HG02763 (cell line): ENCODE data around the gene SOBP.

Source experiments
- ATAC-seq: cut with Tn5 transposase; IDR thresholded peaks from one replicate; pipeline ENCODE4 v1.9.1; 2021; ENCODE audit warnings: mild to moderate bottlenecking, moderate library complexity; ENCODE audit not compliant: unreplicated experiment

Gene SOBP

DNA sequence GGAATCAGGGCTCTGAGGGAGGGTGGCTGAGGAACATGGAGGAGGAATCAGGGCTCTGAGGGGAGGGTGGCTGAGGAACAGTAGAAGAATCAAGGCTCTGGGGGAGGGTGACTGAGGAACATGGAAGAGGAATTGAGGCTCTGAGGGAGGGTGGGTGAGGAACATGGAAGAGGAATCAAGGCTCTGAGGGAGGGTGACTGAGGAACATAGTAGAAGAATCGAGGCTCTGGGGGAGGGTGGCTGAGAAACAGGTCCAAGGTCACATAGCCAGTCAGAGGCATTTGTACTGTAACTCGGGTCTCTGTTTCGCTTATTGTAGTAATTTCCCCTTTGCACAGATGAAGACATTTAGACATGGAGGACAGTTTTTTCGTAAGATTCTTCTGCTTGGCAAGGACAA, 164.8 kb downstream of the SOBP start:
- no peak for ATAC-seq

- ATAC-seq = no peak
Measured at GRCh38 chr6:107655245-107655644, 165.3 kb downstream of the SOBP start.

DNA sequence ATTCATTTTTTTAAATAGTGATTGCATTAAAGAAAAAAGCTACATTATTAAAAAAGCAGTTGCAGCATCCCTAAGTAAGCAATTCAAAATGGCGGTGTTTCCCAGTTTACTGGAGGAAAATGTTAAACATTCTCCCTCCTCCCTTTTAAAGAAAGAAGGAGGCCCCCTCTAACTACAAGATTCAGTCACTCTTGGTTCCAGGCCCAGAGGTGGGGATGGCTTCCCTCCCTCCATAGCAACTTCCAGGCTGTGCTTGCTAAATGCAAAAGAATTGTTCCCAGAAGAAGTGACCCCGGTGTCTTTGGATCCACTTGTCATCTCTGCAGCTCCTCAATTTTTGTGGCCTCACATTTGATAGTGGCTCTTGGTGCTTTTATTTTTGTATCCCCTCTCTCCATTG, 165.9 kb downstream of the SOBP start:
- ATAC-seq = no peak

DNA sequence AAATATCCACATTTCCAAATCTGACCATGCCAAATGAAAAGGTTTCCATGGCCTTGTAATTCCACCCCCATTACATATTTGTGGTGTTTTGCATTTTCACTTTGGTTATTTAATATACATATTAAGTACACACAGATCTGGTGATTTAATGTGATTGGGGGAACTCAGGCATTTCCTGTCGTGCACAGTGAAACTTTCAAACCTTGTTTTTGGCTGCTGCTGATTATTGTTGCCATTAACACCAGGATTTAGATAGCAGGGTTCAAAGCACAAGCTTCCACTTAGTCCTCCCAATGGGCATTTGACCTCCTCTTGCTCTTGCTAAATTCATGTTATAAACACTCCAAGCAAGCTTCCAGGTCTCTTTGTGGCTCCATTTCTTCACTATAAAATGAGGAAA, 166.5 kb downstream of the SOBP start:
- no peak for ATAC-seq

DNA sequence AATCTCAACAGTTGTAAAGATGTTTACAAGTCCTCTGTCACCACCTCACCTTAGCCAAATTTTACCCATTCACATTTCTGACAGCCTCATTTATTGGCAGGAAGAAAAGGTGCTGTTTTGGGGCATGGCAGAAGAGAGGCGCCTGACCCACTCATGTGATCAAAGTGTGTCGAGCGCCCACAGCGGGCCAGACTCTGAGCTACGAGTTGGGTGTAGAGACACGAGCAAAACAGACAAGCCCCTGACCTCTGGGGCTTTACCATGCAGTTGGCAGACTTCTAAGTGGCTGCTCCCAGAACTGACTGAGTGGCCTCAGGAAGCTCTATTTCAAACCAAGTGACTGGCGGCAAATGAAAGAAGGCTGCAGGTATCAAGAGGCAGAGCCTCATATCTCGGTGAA, 167.0 kb downstream of the SOBP start:
- ATAC-seq = no peak

DNA sequence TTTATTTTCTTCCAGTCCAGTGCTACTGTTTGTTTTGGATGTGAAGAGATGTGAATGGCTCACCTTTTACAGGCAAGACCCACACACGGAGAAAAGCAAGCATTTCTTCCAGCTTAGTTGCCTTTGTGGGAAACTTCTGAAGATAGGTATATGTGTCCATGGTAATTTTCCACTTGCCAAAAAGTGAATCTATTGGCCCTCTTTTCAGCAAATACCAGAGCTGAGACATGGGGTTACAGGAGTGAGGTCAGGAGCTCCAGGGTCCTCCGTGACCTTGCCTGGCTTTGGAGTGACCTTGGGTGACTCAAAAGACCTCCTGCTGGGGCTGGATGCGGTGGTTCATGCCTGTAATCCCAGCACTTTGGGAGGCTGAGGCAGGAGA, 167.4 kb downstream of the SOBP start:
- no peak for ATAC-seq

GRCh38 chr6:107657755-107658461, 168.0 kb downstream of the SOBP start:
- ATAC-seq = peak; percentile 88

GRCh38 chr6:107658920-107659865, 169.3 kb downstream of the SOBP start:
- no peak for ATAC-seq

GRCh38 chr6:107660839-107661238, 170.9 kb downstream of the SOBP start:
- no peak for ATAC-seq

DNA sequence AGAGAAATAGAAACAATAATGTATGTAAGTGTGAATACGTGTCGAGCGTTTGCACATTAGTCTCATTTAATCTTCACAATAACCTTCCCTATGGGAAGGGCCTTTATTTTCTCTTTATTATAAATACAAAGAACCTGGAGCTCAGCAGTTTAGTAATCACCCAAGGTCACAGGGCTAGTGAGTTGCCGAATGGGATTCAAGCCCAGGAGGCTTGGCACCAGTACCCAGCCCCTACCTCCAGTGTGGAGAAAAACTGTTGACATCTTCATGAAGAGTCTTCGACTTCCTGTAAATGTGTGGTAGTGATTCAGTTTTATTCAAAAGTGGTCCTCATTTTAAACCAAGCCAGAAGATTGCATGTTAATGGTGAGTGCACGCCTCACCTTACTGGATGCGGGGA, 171.4 kb downstream of the SOBP start:
- ATAC-seq = no peak

- no peak for ATAC-seq
Measured at GRCh38 chr6:107662333-107662732, 172.4 kb downstream of the SOBP start.

DNA sequence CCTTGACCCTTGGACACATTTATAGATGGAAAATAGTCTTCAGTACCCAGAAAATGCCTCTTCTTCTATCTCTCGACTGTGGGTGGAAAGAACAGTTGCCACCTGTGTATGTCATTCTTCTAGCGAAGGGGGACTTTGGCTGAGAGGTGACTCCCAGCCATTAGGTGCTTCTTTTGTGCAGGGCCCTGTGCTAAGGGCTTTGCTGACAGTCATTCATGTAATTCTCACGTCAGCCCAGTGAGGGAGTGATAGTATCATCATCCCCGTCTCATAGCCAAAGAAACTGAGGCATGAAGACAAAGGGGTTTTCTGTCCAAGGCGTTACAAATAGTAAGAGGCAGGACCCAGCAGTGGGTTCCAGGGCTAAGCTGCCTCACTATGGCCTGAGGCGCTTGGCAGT, 173.4 kb downstream of the SOBP start:
- ATAC-seq = no peak

DNA sequence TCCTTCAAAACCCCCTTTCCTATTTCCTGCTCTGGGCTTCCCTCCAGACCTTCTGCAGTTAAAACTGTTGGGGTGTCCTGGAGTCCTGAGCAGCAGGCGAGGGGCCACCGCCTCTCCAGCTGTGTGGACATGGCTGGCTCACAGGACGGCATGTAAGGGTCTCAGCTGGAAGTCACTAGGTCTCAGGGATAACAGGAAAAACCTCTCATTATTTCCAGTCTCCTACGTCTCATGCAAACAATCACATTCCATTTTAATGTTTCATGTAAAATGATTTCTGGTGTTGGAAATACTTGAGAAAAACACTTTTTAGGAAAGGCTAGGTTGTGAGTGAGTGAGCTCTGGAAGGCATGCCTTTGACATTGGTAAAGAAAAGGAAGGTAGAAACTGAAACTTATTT, 175.5 kb downstream of the SOBP start:
- no peak for ATAC-seq

DNA sequence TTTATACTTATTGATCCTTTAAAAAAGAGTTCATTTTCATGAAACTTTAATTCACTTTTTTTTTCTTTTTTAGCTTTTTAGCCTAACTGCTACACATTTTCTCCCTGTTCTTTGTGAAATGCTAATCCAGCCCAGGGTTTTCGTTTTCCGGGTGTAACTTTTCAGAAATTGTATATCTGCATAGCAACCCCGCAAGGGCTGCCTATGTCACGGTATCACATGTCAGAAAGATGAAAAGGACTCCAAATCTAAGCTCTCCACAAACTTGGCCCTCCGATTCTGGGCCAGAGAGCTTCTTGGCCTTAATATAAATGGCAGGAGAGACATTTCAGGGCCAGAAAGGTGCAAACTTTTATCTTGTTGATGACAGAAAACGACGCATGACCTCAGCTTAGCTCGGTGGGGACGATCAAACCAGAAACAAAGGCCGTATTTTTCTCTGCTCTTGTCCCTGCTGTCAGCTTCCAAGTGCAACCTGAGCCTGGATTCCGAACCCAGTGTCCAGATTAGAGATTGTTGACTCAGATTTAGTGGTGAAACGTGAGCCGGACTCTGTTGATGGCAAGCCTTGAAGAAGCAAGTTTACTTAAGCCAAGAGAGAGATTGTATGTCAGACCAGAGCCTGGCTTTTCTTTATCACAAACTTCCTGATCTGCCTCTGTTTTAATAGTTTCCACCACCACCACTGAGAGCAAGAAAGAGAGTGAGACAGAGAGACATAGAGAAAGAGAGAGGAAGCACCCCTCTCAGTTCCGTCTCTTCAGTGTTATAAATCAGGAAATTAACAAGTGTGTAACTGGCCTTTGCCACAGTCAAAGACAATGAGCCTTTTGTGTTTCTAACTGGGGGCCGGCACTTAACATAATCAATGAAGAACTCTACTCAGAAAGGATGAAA, 176.4 kb downstream of the SOBP start:
- no peak for ATAC-seq

DNA sequence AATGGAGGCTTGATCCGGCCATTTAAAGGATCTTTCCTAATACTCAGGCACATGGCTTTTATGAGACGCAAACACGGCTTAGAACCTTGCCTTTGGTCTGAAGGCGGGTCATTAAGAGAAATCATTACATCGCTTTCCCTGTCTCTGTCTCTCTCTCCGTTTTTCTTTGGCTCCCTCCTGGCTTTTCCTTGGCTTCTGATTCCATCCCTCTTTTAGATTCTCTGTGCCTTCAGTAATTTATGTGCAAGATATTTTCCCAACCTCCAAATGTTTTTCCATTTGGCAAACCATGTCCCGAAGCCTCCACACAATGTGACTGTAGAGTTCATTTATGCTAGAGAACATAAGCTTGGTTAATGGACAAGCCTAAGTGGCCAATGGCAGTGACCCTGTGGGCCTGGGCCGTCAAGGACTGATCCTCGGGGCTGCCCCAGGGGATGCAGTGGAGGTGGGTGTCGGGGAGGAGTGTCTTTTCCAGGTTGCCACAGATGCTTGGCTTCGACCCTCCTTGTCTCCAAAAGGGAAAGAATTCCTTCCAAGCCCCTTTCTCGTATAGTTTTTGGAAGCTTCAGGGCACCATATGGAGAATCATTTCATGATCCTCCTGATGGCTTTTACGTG, 177.2 kb downstream of the SOBP start:
- no peak for ATAC-seq

- no peak for ATAC-seq
Measured at GRCh38 chr6:107667790-107668189, 177.9 kb downstream of the SOBP start.

DNA sequence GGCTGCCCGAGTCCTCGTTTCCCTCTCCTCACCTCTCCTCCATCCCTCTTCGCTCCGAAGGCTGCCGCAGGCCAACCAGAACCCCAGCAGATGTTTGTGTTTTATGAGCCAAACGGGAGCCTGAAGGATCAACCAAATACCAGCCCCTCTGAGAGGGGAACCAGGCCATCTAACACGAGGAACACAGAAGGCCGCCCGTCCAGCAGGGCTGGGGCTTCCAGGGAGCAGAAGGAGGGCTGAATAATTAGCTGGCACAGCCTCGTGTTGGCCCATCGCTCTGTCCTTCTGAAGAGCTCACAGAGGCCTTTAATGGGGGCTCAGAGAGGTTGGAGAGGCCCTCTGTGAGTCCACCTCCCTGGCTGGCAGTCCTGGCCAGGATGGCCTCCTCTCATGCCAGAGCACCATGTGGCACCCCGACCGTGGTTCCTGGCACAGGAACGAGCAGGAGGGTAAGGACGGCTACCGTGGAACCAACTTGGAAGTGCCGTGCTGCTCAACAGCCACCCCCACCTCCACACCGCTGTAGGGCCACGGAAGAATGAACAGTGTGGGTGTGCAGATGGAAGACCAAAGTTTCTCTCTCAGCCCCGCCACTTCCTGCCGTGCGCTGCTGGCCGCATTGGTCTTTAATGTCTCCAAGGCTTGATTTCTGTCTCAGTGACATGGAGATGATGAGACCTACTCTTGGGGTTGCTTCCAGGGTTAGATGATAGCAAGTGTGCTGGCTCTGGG, 179.0 kb downstream of the SOBP start:
- peak; percentile 92 for ATAC-seq

GRCh38 chr6:107670792-107671199, 180.9 kb downstream of the SOBP start:
- no peak for ATAC-seq

GRCh38 chr6:107673076-107673494, 183.2 kb downstream of the SOBP start:
- ATAC-seq = no peak
